Endothelial cell of umbilical vein (primary cell): ENCODE results near the gene ASB10.

Experiments used
- CTCF ChIP-seq, 2 donors: IDR thresholded peaks; 1 replicate in 1 of 2; 2 replicates in 1 of 2; pipeline ENCODE4 v1.5.1; 2011; ENCODE audit warnings: low read length in 2 of 2, mild to moderate bottlenecking in 2 of 2, moderate library complexity in 2 of 2, control low read depth in 1 of 2, inconsistent platforms in 1 of 2, low read depth in 1 of 2; ENCODE audit not compliant: insufficient read depth in 1 of 2; ENCODE audit errors: extremely low read depth in 1 of 2
- EZH2 ChIP-seq: IDR thresholded peaks from 2 replicates; pipeline ENCODE4 v1.6.1; 2012; ENCODE audit warnings: borderline replicate concordance, low read depth, mild to moderate bottlenecking, moderate library complexity, low read length, inconsistent platforms; ENCODE audit not compliant: severe bottlenecking
- FOS ChIP-seq: IDR thresholded peaks from 2 replicates; pipeline ENCODE4 v1.6.1; 2011; ENCODE audit warnings: mild to moderate bottlenecking, low read length, moderate library complexity, borderline replicate concordance; ENCODE audit not compliant: insufficient read depth
- GATA2 ChIP-seq: IDR thresholded peaks from 2 replicates; pipeline ENCODE4 v1.7.0; 2011; ENCODE audit warnings: low read depth, mild to moderate bottlenecking, moderate library complexity, mixed read lengths, low read length; ENCODE audit not compliant: insufficient read length, insufficient read depth
- JUN ChIP-seq: IDR thresholded peaks from 2 replicates; pipeline ENCODE4 v1.6.1; 2011; ENCODE audit warnings: borderline replicate concordance, low read depth; ENCODE audit not compliant: insufficient read length, insufficient read depth
- MAX ChIP-seq: IDR thresholded peaks from 2 replicates; pipeline ENCODE4 v1.6.1; 2011; ENCODE audit not compliant: insufficient read depth, insufficient read length
- POLR2A ChIP-seq: IDR thresholded peaks from 2 replicates; pipeline ENCODE4 v1.6.1; 2012; ENCODE audit warnings: low read depth, mild to moderate bottlenecking, control low read depth, low read length
- POLR2AphosphoS5 ChIP-seq: IDR thresholded peaks from 2 replicates; pipeline ENCODE4 v1.6.1; 2012; ENCODE audit warnings: low read depth, mild to moderate bottlenecking, control low read depth, low read length, moderate library complexity; ENCODE audit not compliant: insufficient read depth

- no peak for TF ChIP-seq EZH2
- no peak for TF ChIP-seq CTCF (IDR thresholded peaks at IDR 0.05; ENCODE audit: extremely low read depth in 1 of 2, insufficient read depth in 1 of 2, low read depth in 1 of 2, low read length in 2 of 2)
- no peak for TF ChIP-seq MAX
- no peak for TF ChIP-seq POLR2A
- TF ChIP-seq POLR2AphosphoS5 = no peak
- no peak for TF ChIP-seq JUN
- TF ChIP-seq GATA2 = no peak
- no peak for TF ChIP-seq FOS
These were observed 43.6 kb downstream of the ASB10 start for GRCh38 chr7:151143261-151144015.
